H1 (cell line): ENCODE results near the gene TAS2R38. TPM values are rescaled to one million over a fixed set of nuclear protein-coding genes. Genes with fewer than 3 reads are reported as not detected.

Source experiments
- CTCF ChIA-PET: fragments of 300-600 bp; sonication (Branson Sonifier 250); formaldehyde crosslinking; loops from one replicate; lab custom pipeline; 2021; ENCODE audit not compliant: partially characterized antibody; lab: Charles Lee
- POLR2A ChIA-PET: fragments of 300-600 bp; sonication (Branson Sonifier 250); formaldehyde crosslinking; loops from one replicate; lab custom pipeline; 2021; ENCODE audit warnings: inconsistent platforms; ENCODE audit not compliant: partially characterized antibody; lab: Charles Lee
- DNase-seq, 2 experiments: peaks; one replicate each; pipeline versions ENCODE4 v3.0.0 to v3.0.0-alpha.2; 2010 to 2022; ENCODE audit warnings: low spot score in 2 of 2, low read depth in 1 of 2, mixed read lengths in 1 of 2
- FAIRE-seq: peaks from 2 replicates; lab custom pipeline; 2011; peaks lifted over from hg19 to GRCh38; lab: Jason Lieb, UNC
- H2AFZ ChIP-seq: 2 replicates; pipeline ENCODE4 v1.8.1; 2012; ENCODE audit warnings: low read length, inconsistent platforms
- H2AK5ac ChIP-seq: 2 replicates; pipeline ENCODE4 v1.6.1; 2013; ENCODE audit warnings: low read depth, low read length
- H2BK120ac ChIP-seq: replicated peaks from 2 replicates; pipeline ENCODE3; 2013; ENCODE audit warnings: low read depth, low read length, inconsistent platforms
- H2BK12ac ChIP-seq: 2 replicates; pipeline ENCODE4 v1.6.1; 2013; ENCODE audit warnings: low read depth, low read length
- H2BK15ac ChIP-seq: 2 replicates; pipeline ENCODE4 v1.6.1; 2013; ENCODE audit warnings: low read length
- H2BK20ac ChIP-seq: 2 replicates; pipeline ENCODE4 v1.6.1; 2013; ENCODE audit warnings: low read length
- H2BK5ac ChIP-seq: 2 replicates; pipeline ENCODE4 v1.6.1; 2013; ENCODE audit warnings: low read depth, low read length
- H3K14ac ChIP-seq: 2 replicates; pipeline ENCODE4 v1.6.1; 2013; ENCODE audit warnings: inconsistent platforms; ENCODE audit not compliant: insufficient read length
- H3K18ac ChIP-seq: 2 replicates; pipeline ENCODE4 v1.6.1; 2013; ENCODE audit warnings: low read length; ENCODE audit errors: extremely low read depth
- H3K23ac ChIP-seq: 2 replicates; pipeline ENCODE4 v1.6.1; 2013; ENCODE audit warnings: inconsistent platforms; ENCODE audit not compliant: insufficient read length
- H3K23me2 ChIP-seq: 2 replicates; pipeline ENCODE4 v1.6.1; 2013; ENCODE audit warnings: low read depth, low read length
- H3K27ac ChIP-seq: 2 replicates; pipeline ENCODE4 v1.6.1; 2011; ENCODE audit warnings: low read depth, low read length, inconsistent platforms
- H3K27me3 ChIP-seq, 4 experiments: replicated peaks in 1 of 4; 1 replicate in 1 of 4; 2 replicates in 3 of 4; pipeline versions ENCODE4 v1.6.1 to v1.8.1; 2011 to 2013; ENCODE audit warnings: low read length in 3 of 4, mild to moderate bottlenecking in 3 of 4, inconsistent platforms in 2 of 4, mixed read lengths in 2 of 4, moderate library complexity in 1 of 4; ENCODE audit not compliant: control insufficient read depth in 3 of 4, insufficient read depth in 3 of 4; ENCODE audit errors: extremely low read depth in 1 of 4
- H3K36me3 ChIP-seq, 4 experiments: 2 replicates each; pipeline versions ENCODE4 v1.6.1 to v1.8.1; 2011 to 2013; ENCODE audit warnings: mild to moderate bottlenecking in 4 of 4, low read length in 3 of 4, moderate library complexity in 2 of 4, control low read depth in 1 of 4, inconsistent platforms in 1 of 4; ENCODE audit not compliant: insufficient read depth in 4 of 4, control insufficient read depth in 2 of 4
- H3K4ac ChIP-seq: replicated peaks from 2 replicates; pipeline ENCODE3; 2013; ENCODE audit warnings: low read length, low read depth, mixed read lengths, inconsistent platforms; ENCODE audit not compliant: insufficient read length
- H3K4me1 ChIP-seq, 4 experiments: replicated peaks in 1 of 4; 1 replicate in 1 of 4; 2 replicates in 3 of 4; pipeline versions ENCODE4 v1.6.1 to v1.8.1; 2011 to 2013; ENCODE audit warnings: low read length in 3 of 4, inconsistent platforms in 2 of 4, mixed read lengths in 1 of 4; ENCODE audit not compliant: insufficient read depth in 4 of 4, control insufficient read depth in 3 of 4
- H3K4me2 ChIP-seq, 2 experiments: 2 replicates each; pipeline versions ENCODE4 v1.6.1 to v1.8.1; 2011 to 2013; ENCODE audit warnings: low read depth in 2 of 2, low read length in 2 of 2, control low read depth in 1 of 2, inconsistent platforms in 1 of 2, mild to moderate bottlenecking in 1 of 2; ENCODE audit not compliant: insufficient read depth in 1 of 2
- H3K4me3 ChIP-seq, 4 experiments: fragments of 200-600, 300-600 bp in 1 of 4; sonication (generic), shearing (Covaris generic), sonication (Bioruptor Twin) in 1 of 4; 2 replicates each; pipeline versions ENCODE4 v1.5.1 to v1.8.1; 2011 to 2016; ENCODE audit warnings: low read length in 4 of 4, low read depth in 3 of 4, control low read depth in 2 of 4, inconsistent platforms in 2 of 4, mild to moderate bottlenecking in 2 of 4, mixed read lengths in 1 of 4, moderate library complexity in 1 of 4; ENCODE audit not compliant: insufficient read depth in 2 of 4; ENCODE audit errors: extremely low read depth in 1 of 4
- H3K56ac ChIP-seq: replicated peaks from 2 replicates; pipeline ENCODE3; 2013; ENCODE audit warnings: low read depth, mild to moderate bottlenecking, mixed read lengths, low read length, inconsistent platforms; ENCODE audit not compliant: insufficient read length
- H3K79me1 ChIP-seq: 2 replicates; pipeline ENCODE4 v1.6.1; 2013; ENCODE audit warnings: low read depth, low read length, control low read depth
- H3K79me2 ChIP-seq, 2 experiments: 2 replicates each; pipeline versions ENCODE4 v1.6.1 to v1.8.1; 2012 to 2013; ENCODE audit warnings: low read length in 2 of 2, mild to moderate bottlenecking in 2 of 2, inconsistent platforms in 1 of 2; ENCODE audit not compliant: insufficient read depth in 2 of 2, control insufficient read depth in 1 of 2
- H3K9ac ChIP-seq, 4 experiments: replicated peaks in 1 of 4; 1 replicate in 1 of 4; 2 replicates in 3 of 4; pipeline versions ENCODE4 v1.6.1 to v1.8.1; 2011 to 2013; ENCODE audit warnings: low read depth in 3 of 4, low read length in 3 of 4, control low read depth in 2 of 4, mild to moderate bottlenecking in 2 of 4, moderate library complexity in 2 of 4, inconsistent platforms in 1 of 4; ENCODE audit errors: extremely low read depth in 1 of 4
- H3K9me3 ChIP-seq, 2 experiments: 2 replicates each; pipeline versions ENCODE4 v1.6.1 to v1.8.1; 2012 to 2013; ENCODE audit warnings: mild to moderate bottlenecking in 2 of 2, moderate library complexity in 2 of 2, control low read depth in 1 of 2, inconsistent platforms in 1 of 2, low read depth in 1 of 2, low read length in 1 of 2, mixed read lengths in 1 of 2; ENCODE audit not compliant: insufficient read depth in 2 of 2
- H4K20me1 ChIP-seq, 2 experiments: replicated peaks in 1 of 2; 2 replicates each; pipeline versions ENCODE3 to v1.8.1; 2011 to 2013; ENCODE audit warnings: inconsistent platforms in 2 of 2, low read length in 2 of 2, mild to moderate bottlenecking in 1 of 2; ENCODE audit not compliant: insufficient read depth in 2 of 2, control insufficient read depth in 1 of 2
- H4K5ac ChIP-seq: 2 replicates; pipeline ENCODE4 v1.6.1; 2013; ENCODE audit warnings: low read length, low read depth, mixed read lengths, inconsistent platforms; ENCODE audit not compliant: insufficient read length
- H4K8ac ChIP-seq: 2 replicates; pipeline ENCODE4 v1.8.0; 2013; ENCODE audit warnings: mild to moderate bottlenecking, moderate library complexity, low read length, inconsistent platforms; ENCODE audit not compliant: insufficient read depth; ENCODE audit errors: extremely low read depth
- H4K91ac ChIP-seq: replicated peaks from 2 replicates; pipeline ENCODE3; 2013; ENCODE audit warnings: low read length, mixed read lengths, inconsistent platforms; ENCODE audit not compliant: insufficient read length
- CHD1 ChIP-seq: IDR thresholded peaks from 2 replicates; pipeline ENCODE4 v1.6.1; 2012; ENCODE audit warnings: low read depth, low read length, improper control_type of control experiment
- GTF2F1 ChIP-seq: IDR thresholded peaks from 2 replicates; pipeline ENCODE4 v1.6.1; 2012; ENCODE audit warnings: low read depth, low read length, improper control_type of control experiment, borderline replicate concordance
- HDAC2 ChIP-seq, 2 experiments: fragments of 300-600 bp in 1 of 2; sonication (generic) in 1 of 2; IDR thresholded peaks; 2 replicates each; pipeline ENCODE4 v1.6.1; 2011 to 2012; ENCODE audit warnings: low read depth in 2 of 2, low read length in 2 of 2, mild to moderate bottlenecking in 2 of 2, moderate library complexity in 2 of 2, borderline replicate concordance in 1 of 2, inconsistent platforms in 1 of 2
- HDAC6 ChIP-seq: IDR thresholded peaks from one replicate; pipeline ENCODE4 v1.7.1; 2012; ENCODE audit warnings: low read depth, mild to moderate bottlenecking, inconsistent platforms, low read length, moderate library complexity
- JUND ChIP-seq: IDR thresholded peaks from 2 replicates; pipeline ENCODE4 v1.6.1; 2011; ENCODE audit warnings: mild to moderate bottlenecking, improper control_type of control experiment, low read length
- KDM4A ChIP-seq: IDR thresholded peaks from one replicate; pipeline ENCODE4 v1.7.1; 2012; ENCODE audit warnings: low read depth, mild to moderate bottlenecking, moderate library complexity, low read length, inconsistent platforms; ENCODE audit not compliant: severe bottlenecking
- KDM5A ChIP-seq: fragments of 200-600 bp; IDR thresholded peaks from 2 replicates; pipeline ENCODE4 v1.7.1; 2012; ENCODE audit warnings: mild to moderate bottlenecking, low read length, inconsistent platforms, mixed read lengths
- MAFK ChIP-seq: IDR thresholded peaks from 2 replicates; pipeline ENCODE4 v1.6.1; 2012; ENCODE audit warnings: low read depth, mild to moderate bottlenecking, improper control_type of control experiment, low read length
- MAX ChIP-seq: IDR thresholded peaks from 2 replicates; pipeline ENCODE4 v1.6.1; 2012; ENCODE audit warnings: inconsistent platforms
- NANOG ChIP-seq: IDR thresholded peaks from 2 replicates; pipeline ENCODE4 v1.6.1; 2011; ENCODE audit warnings: low read length, low read depth, mild to moderate bottlenecking, inconsistent platforms; ENCODE audit not compliant: insufficient read depth, poor library complexity, severe bottlenecking
- NRF1 ChIP-seq: IDR thresholded peaks from 2 replicates; pipeline ENCODE4 v1.6.1; 2011; ENCODE audit warnings: mild to moderate bottlenecking, low read depth, low read length, improper control_type of control experiment
- RBBP5 ChIP-seq: IDR thresholded peaks from 2 replicates; pipeline ENCODE4 v1.7.1; 2012; ENCODE audit warnings: low read depth, mild to moderate bottlenecking, inconsistent platforms, low read length, moderate library complexity, borderline replicate concordance
- SIN3A ChIP-seq, 2 experiments: IDR thresholded peaks in 1 of 2; conservative IDR thresholded peaks in 1 of 2; 2 replicates each; pipeline ENCODE4 v1.6.1; 2011 to 2012; ENCODE audit warnings: low read length in 2 of 2, improper control_type of control experiment in 1 of 2, low read depth in 1 of 2, mild to moderate bottlenecking in 1 of 2
- TCF12 ChIP-seq: IDR thresholded peaks from 2 replicates; pipeline ENCODE4 v1.6.1; 2011; ENCODE audit warnings: low read depth, mild to moderate bottlenecking, low read length
- WGBS, 2 experiments: shearing (Covaris generic) in 1 of 2; methylation state at CpG; one replicate each; pipeline versions ENCODE4 v1.1.6 to v1.1.7; 2013 to 2015; ENCODE audit warnings: low lambda C conversion rate in 2 of 2, mixed read lengths in 2 of 2, inconsistent platforms in 1 of 2, low coverage in 1 of 2, missing lambda C conversion rate in 1 of 2; ENCODE audit not compliant: insufficient replicate concordance in 2 of 2, insufficient coverage in 1 of 2, insufficient read length in 1 of 2; ENCODE audit errors: extremely low coverage in 1 of 2, missing lambda C conversion rate in 1 of 2; 5-methylcytosine and 5-hydroxymethylcytosine counted together
- polyA plus RNA-seq, 7 experiments: library from polyadenylated mRNA; depleted of rRNA in 3 of 7; stranded (reverse) in 5 of 7; unstranded in 2 of 7; fragments of >200 nt in 5 of 7; fragments of 200-250 nt in 2 of 7; gene quantifications; 1 replicate in 5 of 7; 2 replicates in 1 of 7; 4 replicates in 1 of 7; pipeline versions ENCODE4 v1.2.1 to v1.2.3, GENCODE V29; 2011 to 2013; ENCODE audit warnings: missing spikeins in 2 of 7, mixed read lengths in 2 of 7
- total RNA-seq: library from RNA; stranded (reverse); fragmentation: NEBNext Ultra II Directional; extraction: Animal tissue kit (Norgen Biotek cat#: 25700); gene quantifications from 2 replicates; pipeline ENCODE4 v1.2.1, GENCODE V29; 2021

Gene TAS2R38
- total and polyA plus RNA-seq, 2 of the 8 experiments (the other 6 are each of a cell fraction or from before 2014, with no cell fraction given): 0.11 TPM; not detected in 1

- Histone ChIP-seq H2BK12ac (no peak overlapping the region), H3K56ac (no peak overlapping the region), H2BK5ac (no peak overlapping the region), H3K27ac (no peak overlapping the region), H3K23me2 (no peaks in the 10 kb centered on the region), H3K9me3 (no peaks in the 10 kb centered on the region), H4K91ac (no peak overlapping the region), H2BK15ac (no peak overlapping the region), H3K36me3 (no peaks in the 10 kb centered on the region), H3K79me1 (no peaks in the 10 kb centered on the region), H3K23ac (no peak overlapping the region), H2AFZ (no peak overlapping the region), H4K8ac (no peak overlapping the region), H3K79me2 (no peaks in the 10 kb centered on the region), H2AK5ac (no peak overlapping the region), H3K4me1 (peaks cover 0 to 6% (median 2%) of the 10 kb centered on the region in 4 experiments; a peak in 3 of 7 replicates), H3K4me3 (no peak overlapping the region), H4K20me1 (no peaks in the 10 kb centered on the region), H4K5ac (no peak overlapping the region), H2BK120ac (no peak overlapping the region), H3K27me3 (no peaks in the 10 kb centered on the region), H3K4me2 (no peak overlapping the region), H3K14ac (no peak overlapping the region), H3K9ac (no peak overlapping the region), H3K18ac (no peak overlapping the region), H2BK20ac (no peak overlapping the region), H3K4ac (no peak overlapping the region)
- no peak for FAIRE-seq
- ChIA-PET POLR2A (no interaction called here), CTCF (interaction anchor here (0.6 to 0.7 kb wide), 2 partner anchors 73 to 127 kb away, joined by 3 read pairs; no protein-coding TSS in a partner anchor)
- 91% methylated on average over 3 of the region's 3 CpGs; no CpG with 5 or more reads in 1 of the 2 experiments for WGBS, 2 experiments
- no peak for DNase-seq
- TF ChIP-seq MAX (no peak), NANOG (no peak), JUND (no peak), NRF1 (no peak), KDM4A (no peak), SIN3A (conservative IDR thresholded peaks at IDR 0.05 in 1 of 2, IDR thresholded peaks at IDR 0.05 in 1 of 2; ENCODE audit: low read depth in 1 of 2, low read length in 2 of 2) (no peak), GTF2F1 (no peak), HDAC2 (IDR thresholded peaks at IDR 0.05; ENCODE audit: borderline replicate concordance in 1 of 2, low read depth in 2 of 2, low read length in 2 of 2) (no peak), TCF12 (no peak), CHD1 (no peak), KDM5A (no peak), HDAC6 (no peak), MAFK (no peak), RBBP5 (no peak)
Observed at GRCh38 chr7:141949911-141950310, 23.7 kb downstream of the TAS2R38 start.
